H7 (cell line): ENCODE results near the gene QKI. TPM values are rescaled to one million over a fixed set of nuclear protein-coding genes. Genes with fewer than 3 reads are reported as not detected.
"Not testable (repeated sequence)": the region's sequence is repeated elsewhere in the genome, so short reads cannot be mapped to it uniquely, and the experiment has no call there.

Source experiments
- DNase-seq: peaks from one replicate; pipeline ENCODE4 v3.0.0; 2012
- H3K27me3 ChIP-seq: 2 replicates; pipeline ENCODE4 v1.6.0; 2011; ENCODE audit warnings: mild to moderate bottlenecking, low read length; ENCODE audit not compliant: control insufficient read depth, insufficient read depth
- H3K36me3 ChIP-seq: replicated peaks from 2 replicates; pipeline ENCODE4 v1.5.1; 2011; ENCODE audit warnings: low read length; ENCODE audit not compliant: control insufficient read depth, insufficient read depth
- H3K4me3 ChIP-seq: 2 replicates; pipeline ENCODE4 v1.5.1; 2011; ENCODE audit warnings: low read depth, mild to moderate bottlenecking, control low read depth, low read length, moderate library complexity; ENCODE audit not compliant: insufficient read depth
- total RNA-seq: library from RNA; depleted of rRNA; stranded (reverse); fragments of >200 nt; shearing (Covaris generic); gene quantifications from 2 replicates; pipeline ENCODE4 v1.2.3, GENCODE V29; 2014

The QKI gene
- total RNA-seq, 1 experiment from 2014 or later = 155 TPM

DNA sequence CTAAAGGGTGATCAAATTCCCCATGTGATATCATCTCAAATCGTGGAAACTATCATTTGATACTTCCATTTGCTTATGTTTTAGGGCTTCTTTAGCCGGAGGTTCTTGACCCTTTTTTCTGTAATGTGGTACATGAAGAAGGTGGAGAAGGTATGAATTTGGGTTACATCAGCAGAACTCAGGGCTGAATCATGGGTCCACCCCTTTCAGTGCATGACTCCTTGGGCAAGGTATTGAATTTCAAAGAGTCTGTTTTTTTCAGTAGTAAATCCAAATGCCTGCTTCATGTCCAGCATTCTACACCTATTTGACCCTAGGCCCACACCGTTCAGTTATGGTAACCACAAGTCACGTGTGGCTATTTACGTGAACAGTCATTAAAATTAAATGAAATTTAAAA, 30.6 kb upstream of the QKI start:
- H3K4me3 ChIP-seq = no peak overlapping the region
- H3K36me3 ChIP-seq = no peaks in the 10 kb centered on the region
- H3K27me3 ChIP-seq = no peaks in the 10 kb centered on the region
- no peak for DNase-seq

DNA sequence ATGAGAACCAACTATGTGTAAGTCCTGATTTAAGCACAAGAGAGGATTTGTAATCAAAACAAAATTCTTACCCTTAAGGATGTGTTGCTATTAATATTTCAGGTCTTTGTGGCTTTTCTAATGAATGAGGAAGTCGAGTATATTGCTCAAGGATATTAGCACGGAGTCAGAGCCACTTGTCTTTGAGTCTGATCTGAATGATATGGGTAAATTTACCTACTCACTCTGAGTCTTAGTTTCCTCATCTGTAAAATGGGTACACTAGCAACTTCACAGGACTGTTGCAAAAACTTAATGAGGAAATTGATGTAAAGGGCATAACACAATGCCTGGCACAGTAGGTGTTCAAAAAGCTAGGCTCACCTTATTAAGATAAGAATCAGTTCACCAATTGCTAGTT, 30.0 kb upstream of the QKI start:
- Histone ChIP-seq H3K4me3 (no peak overlapping the region), H3K36me3 (no peaks in the 10 kb centered on the region), H3K27me3 (no peaks in the 10 kb centered on the region)
- DNase-seq = no peak

DNA sequence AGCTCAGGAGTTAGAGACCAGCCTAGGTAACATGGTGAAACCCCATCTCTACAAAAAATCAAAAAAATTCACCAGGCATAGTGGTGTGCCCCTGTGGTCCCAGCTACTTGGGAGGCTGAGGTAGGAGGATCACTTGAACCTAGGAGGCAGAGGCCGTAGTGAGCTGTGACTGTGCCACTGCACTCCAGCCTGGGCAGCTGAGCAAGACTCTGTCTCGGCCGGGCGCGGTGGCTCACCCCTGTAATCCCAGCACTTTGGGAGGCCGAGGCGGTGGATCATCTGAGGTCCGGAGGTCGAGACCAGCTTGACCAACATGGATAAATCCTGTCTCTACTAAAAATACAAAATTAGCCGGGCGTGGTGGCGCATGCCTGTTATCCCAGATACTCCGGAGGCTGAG, 29.0 kb upstream of the QKI start:
- H3K36me3 ChIP-seq, H3K27me3 ChIP-seq, DNase-seq, H3K4me3 ChIP-seq: not testable (repeated sequence)

DNA sequence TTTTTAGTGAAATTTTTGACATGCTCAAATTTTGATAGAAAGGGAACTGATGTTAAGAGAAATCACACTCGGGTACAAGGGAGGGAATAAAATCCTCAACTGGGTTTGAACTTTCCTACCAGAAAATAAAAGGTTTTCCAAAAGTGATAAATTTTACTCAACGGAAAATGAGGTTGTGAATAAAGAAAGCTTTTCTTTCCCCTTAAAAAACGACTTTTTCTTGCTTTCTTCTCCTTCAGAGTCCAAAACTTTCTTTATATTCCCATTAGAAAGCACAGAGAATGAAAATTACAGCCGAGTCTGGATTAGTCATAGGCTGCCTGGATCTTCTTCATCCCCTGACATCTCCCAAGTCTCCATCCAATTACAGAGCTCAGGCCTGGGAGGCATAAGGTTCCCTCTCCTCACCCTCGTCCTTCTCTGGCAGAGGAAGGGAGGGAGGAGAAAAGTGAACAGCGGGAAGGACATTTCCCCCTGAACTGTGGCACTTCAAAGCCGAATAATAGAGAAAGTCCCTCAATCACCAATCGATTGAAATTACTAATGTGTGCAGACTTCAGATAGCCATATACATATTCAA, 28.1 kb upstream of the QKI start:
- no peaks in the 10 kb centered on the region for H3K36me3 ChIP-seq
- no peak for DNase-seq
- no peak overlapping the region for H3K4me3 ChIP-seq
- no peaks in the 10 kb centered on the region for H3K27me3 ChIP-seq

GRCh38 chr6:163387317-163387716, 27.2 kb upstream of the QKI start:
- H3K4me3 ChIP-seq = no peak overlapping the region
- H3K27me3 ChIP-seq = no peaks in the 10 kb centered on the region
- no peak for DNase-seq
- no peaks in the 10 kb centered on the region for H3K36me3 ChIP-seq

DNA sequence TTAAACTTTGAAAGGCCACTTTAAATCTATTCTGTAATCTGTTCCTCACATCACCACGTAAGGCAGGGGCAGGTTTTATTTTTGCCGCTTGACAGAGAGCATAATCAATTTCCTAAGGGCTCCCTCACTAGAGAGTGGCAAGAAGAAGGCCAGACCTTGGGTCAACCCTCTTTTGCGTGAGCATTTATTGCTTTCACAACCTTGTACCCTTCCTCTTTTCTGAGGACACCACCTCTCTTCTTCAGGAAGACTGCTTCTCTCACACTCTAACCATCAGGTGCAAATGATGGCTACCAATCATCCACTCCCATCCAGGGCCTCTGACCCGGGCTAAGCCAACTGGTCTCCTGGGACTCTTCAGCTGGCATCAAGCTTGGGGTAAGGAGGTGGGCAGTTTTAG, 25.2 kb upstream of the QKI start:
- no peak for DNase-seq
- H3K36me3 ChIP-seq = no peaks in the 10 kb centered on the region
- no peak overlapping the region for H3K4me3 ChIP-seq
- H3K27me3 ChIP-seq = no peaks in the 10 kb centered on the region

- Histone ChIP-seq H3K4me3 (no peak overlapping the region), H3K36me3 (no peaks in the 10 kb centered on the region), H3K27me3 (no peaks in the 10 kb centered on the region)
- DNase-seq = no peak
Measured at GRCh38 chr6:163390770-163391169, 23.7 kb upstream of the QKI start.

GRCh38 chr6:163391985-163392384, 22.5 kb upstream of the QKI start:
- no peak overlapping the region for H3K4me3 ChIP-seq
- no peaks in the 10 kb centered on the region for H3K36me3 ChIP-seq
- no peak for DNase-seq
- no peaks in the 10 kb centered on the region for H3K27me3 ChIP-seq

- H3K4me3 ChIP-seq = no peak overlapping the region
- H3K27me3 ChIP-seq = no peaks in the 10 kb centered on the region
- no peak for DNase-seq
- H3K36me3 ChIP-seq = no peaks in the 10 kb centered on the region
Measured at GRCh38 chr6:163392533-163392932, 22.0 kb upstream of the QKI start.

GRCh38 chr6:163393923-163394322, 20.6 kb upstream of the QKI start:
- DNase-seq = no peak
- Histone ChIP-seq H3K4me3 (no peak overlapping the region), H3K36me3 (no peaks in the 10 kb centered on the region), H3K27me3 (no peaks in the 10 kb centered on the region; the same call in 1 of the 2 replicates)

DNA sequence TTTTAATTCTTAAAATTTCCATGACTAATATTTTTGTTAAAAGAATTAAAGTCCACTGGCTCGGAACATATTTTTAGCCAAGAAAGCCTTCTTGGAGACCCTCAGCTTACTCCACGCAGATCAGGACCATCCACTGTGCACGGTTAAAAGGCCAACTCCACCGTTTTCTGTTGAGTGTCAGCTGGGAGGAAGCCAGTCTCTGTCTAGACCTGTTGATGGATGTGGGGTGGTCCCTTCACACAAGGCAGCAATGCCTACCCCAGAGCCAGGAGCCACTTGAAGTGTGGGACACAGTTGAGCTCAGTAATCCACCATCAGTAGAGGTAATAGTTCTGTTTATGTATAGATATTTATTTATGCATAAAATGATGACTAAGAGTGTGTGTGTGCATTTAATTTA, 19.9 kb upstream of the QKI start:
- no peak for DNase-seq
- Histone ChIP-seq H3K36me3 (no peaks in the 10 kb centered on the region), H3K27me3 (no peaks in the 10 kb centered on the region; the same call in 1 of the 2 replicates), H3K4me3 (no peak overlapping the region)

GRCh38 chr6:163395122-163395830, 19.2 kb upstream of the QKI start:
- H3K36me3 ChIP-seq = no peaks in the 10 kb centered on the region
- no peak for DNase-seq
- H3K27me3 ChIP-seq = no peaks in the 10 kb centered on the region; the same call in 1 of the 2 replicates
- H3K4me3 ChIP-seq = no peak overlapping the region

DNA sequence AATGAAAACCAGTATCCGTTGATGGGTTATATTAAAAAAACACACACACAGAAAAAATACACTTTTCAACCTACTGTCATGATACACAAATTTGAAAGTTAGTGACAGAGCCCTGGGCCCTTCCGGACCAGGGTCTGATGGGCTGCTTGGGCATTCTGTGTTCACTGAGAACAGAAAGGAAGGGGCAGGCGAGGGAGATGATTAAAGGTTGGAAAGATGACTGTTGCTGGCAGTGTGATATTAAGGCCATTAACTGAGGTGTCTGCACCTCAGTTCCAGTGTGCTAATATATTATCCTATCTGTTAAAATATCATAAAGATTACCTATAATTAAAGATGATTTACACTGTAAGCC, 18.7 kb upstream of the QKI start:
- DNase-seq = no peak
- H3K4me3 ChIP-seq = no peak overlapping the region
- H3K36me3 ChIP-seq = no peaks in the 10 kb centered on the region
- H3K27me3 ChIP-seq = no peaks in the 10 kb centered on the region; the same call in 1 of the 2 replicates

- Histone ChIP-seq H3K27me3 (no peaks in the 10 kb centered on the region; the same call in 1 of the 2 replicates), H3K36me3 (no peaks in the 10 kb centered on the region), H3K4me3 (no peak overlapping the region)
- no peak for DNase-seq
Measured at GRCh38 chr6:163397326-163397725, 17.2 kb upstream of the QKI start.

GRCh38 chr6:163398115-163398514, 16.4 kb upstream of the QKI start:
- H3K27me3 ChIP-seq = no peaks in the 10 kb centered on the region; the same call in 1 of the 2 replicates
- H3K36me3 ChIP-seq = no peaks in the 10 kb centered on the region
- no peak overlapping the region for H3K4me3 ChIP-seq
- DNase-seq = no peak
